Stimulated activated CD8-positive, alpha-beta memory T cell treated with anti-CD3 and anti-CD28 coated beads, Interleukin-15, amount 100 ng/mL, for 48 hours (primary cell): ENCODE data around the gene NSD1.
"Not testable (repeated sequence)": the region's sequence is repeated elsewhere in the genome, so short reads cannot be mapped to it uniquely, and the experiment has no call there.

Source experiments
- DNase-seq, 2 donors: peaks; one replicate each; pipeline ENCODE4 v3.0.0-alpha.2; 2020; ENCODE audit warnings: low read depth in 2 of 2

The NSD1 gene

GRCh38 chr5:177177847-177178437 lies 44.4 kb downstream of the NSD1 start:
- not testable (repeated sequence) for DNase-seq

- no peak for DNase-seq
Observed at GRCh38 chr5:177178733-177179304, 45.2 kb downstream of the NSD1 start.

DNA sequence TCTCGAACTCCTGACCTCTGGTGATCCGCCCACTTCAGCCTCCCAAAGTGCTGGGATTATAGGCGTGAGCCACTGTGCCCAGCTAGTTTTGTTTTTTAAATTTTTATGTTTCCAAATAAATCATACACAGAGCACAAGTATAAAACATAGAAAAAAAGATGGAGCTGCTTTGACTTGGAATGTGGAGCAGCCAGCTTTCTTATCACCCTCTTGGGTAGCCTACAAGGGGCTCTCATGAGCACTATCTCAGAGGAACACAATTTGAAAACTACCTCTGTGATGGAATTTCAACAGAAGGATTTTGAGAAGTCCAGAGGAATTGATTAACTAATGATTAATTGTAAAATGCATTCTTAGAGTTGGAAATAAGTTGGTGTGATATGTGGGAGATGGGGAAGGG lies 45.9 kb downstream of the NSD1 start:
- DNase-seq, result no peak

GRCh38 chr5:177183142-177183541 lies 49.6 kb downstream of the NSD1 start:
- DNase-seq, result no peak

GRCh38 chr5:177183766-177184360 lies 50.3 kb downstream of the NSD1 start:
- DNase-seq, result no peak

GRCh38 chr5:177185993-177186392 lies 52.4 kb downstream of the NSD1 start:
- no peak for DNase-seq

DNA sequence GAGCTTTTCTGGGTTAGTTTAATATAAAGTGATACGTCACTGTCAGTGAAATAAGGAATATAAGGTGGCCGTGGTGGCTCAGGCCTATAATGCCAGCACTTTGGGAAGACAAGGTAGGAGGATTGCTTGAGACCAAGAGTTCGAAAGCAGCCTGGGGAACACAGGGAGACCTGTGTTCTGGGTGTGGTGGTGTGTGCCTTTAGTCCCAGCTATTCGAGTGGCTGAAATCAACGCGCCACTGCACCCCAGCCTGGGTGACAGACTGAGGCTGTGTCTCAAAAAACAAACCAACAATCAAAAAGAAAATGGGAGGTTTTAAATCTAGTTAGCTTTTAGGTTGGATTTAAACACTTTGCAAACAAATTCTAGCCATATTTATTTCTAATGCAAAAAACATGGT lies 53.1 kb downstream of the NSD1 start:
- DNase-seq, result no peak

GRCh38 chr5:177188775-177189174 lies 55.2 kb downstream of the NSD1 start:
- DNase-seq, result no peak

DNA sequence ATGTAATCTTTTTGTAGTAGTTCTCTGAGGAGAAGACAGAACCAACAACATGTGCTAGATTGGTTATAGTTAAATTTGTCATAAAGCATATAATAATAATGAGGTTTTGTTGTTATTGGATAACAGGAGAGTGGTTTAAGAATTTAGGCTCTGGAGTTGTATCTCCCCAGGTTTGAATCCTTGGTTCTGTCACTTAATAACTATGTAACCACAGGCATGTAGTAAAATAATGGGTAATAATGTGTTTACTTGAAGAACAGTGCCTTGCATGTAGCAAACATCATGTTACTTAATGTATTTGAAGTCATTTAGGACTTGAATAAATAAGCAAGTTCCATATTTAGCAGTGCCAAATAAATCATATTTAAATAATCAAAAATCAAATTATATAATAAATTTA lies 55.8 kb downstream of the NSD1 start:
- no peak for DNase-seq

DNA sequence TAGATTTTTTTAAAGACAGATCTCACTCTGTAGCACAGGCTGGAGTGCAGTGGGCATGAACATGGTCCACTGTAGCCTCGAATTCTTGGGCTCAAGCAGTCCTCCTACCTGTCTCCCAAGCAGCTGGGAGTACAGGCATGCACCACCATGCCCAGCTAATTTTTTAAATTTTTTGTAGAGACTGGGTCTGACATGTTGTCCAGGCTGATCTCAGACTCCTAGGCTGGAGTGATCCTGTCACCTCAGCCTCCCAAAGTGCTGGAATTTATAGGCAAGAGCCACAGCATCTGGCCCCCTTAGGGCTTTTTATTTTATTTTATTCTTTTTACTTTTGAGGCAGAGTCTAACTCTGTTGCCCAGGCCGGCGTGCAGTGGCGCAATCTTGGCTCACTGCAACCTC lies 56.4 kb downstream of the NSD1 start:
- no peak for DNase-seq

- no peak for DNase-seq
Observed at GRCh38 chr5:177194268-177194667, 60.7 kb downstream of the NSD1 start.

DNA sequence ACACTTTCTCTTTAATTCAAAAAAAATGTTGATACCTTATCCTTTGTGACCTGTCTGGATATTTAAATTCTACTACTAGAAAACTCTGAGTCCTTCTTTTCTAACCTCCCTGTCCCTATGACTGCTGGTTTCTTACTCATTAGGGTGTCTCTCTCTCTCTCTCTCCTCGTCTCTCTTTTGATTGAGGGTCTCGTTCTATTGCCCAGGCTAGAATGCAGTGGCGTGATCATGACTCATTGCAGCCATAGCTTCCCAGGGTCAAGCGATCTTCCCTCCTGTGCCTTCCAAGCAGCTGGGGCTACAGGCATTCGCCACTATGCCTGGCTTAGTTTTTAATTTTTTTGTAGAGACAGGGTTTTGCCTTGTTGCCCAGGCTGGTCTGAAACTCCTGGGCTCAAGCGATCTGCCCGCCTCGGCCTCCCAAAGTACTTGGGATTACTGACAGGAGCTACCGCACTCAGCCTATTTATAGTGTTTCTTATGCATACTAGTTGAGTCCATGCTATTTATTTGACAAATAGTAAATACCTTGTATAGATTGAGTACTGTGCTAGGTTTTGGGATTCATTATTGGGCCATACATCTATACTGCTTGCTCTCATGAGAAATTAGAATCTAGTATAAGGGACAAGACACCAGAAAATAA lies 61.9 kb downstream of the NSD1 start:
- no peak for DNase-seq

GRCh38 chr5:177198738-177199137 lies 65.2 kb downstream of the NSD1 start:
- no peak for DNase-seq

DNA sequence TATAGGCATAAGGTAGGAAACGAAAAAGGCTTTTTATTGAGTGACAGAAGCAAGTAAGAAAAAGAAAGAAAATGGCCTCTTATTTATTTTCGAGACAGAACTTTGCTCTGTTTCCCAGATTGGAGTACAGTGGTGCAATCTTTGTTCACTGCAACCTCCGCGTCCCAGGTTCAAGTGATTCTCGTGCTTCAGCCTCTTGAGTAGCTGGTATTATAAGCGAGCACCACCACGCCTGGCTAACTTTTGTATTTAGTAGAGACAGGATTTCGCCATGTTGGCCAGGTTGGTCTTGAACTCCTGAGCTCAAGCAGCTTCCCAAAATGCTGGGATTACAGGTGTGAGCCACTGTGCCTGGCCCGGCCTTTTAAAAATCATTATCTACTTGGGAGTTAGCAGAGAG lies 70.7 kb downstream of the NSD1 start:
- DNase-seq, result no peak

DNA sequence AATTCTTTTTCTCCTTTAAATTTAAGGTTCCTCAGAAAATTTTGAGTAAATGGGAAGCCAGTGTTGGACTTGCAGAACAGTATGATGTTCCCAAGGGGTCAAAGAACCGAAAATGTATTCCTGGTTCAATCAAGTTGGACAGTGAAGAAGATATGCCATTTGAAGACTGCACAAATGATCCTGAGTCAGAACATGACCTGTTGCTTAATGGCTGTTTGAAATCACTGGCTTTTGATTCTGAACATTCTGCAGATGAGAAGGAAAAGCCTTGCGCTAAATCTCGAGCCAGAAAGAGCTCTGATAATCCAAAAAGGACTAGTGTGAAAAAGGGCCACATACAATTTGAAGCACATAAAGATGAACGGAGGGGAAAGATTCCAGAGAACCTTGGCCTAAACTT lies 76.0 kb downstream of the NSD1 start:
- DNase-seq, result no peak

- no peak for DNase-seq
Observed at GRCh38 chr5:177212242-177212641, 78.7 kb downstream of the NSD1 start.

- DNase-seq, result no peak
Observed at GRCh38 chr5:177220576-177220975, 87.0 kb downstream of the NSD1 start.

- DNase-seq, result no peak
Observed at GRCh38 chr5:177222269-177222668, 88.7 kb downstream of the NSD1 start.

- no peak for DNase-seq
Observed at GRCh38 chr5:177225798-177226197, 92.2 kb downstream of the NSD1 start.

DNA sequence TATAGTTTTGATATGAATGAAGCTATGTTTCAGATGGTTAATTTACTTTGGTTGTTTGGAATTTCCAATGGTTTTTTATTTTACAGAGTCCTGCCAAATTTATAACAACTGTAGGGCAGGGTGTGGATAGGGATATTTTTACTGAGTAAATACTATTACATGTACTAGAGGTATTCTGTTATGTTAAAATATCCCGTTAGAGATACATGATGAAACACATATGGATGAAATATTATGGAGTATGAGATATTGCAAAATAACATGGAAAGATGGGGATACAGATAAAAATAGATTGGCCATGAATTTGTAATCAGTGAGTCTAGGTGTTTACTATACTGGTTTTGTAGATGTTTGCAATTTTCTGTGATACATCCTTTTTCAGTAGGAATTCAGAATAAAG lies 93.3 kb downstream of the NSD1 start:
- no peak for DNase-seq

DNA sequence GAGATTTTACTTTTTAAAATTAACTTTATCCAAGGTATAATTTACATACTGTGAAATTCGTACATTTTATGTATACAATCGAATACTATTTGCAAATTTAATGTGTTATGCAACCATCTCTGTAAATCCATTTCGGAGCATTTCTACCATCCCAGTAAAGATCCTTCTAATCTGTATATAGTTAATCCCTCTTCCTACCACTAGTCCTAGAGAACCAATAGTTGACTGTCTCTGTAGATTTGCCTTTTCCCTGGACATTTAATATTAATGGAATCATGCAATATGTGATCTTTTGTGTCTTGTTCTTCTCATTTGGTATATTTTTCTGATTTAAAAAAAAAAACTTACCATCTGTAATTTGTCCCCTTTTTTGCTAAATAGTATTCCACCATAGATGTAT lies 95.2 kb downstream of the NSD1 start:
- DNase-seq, result no peak

DNA sequence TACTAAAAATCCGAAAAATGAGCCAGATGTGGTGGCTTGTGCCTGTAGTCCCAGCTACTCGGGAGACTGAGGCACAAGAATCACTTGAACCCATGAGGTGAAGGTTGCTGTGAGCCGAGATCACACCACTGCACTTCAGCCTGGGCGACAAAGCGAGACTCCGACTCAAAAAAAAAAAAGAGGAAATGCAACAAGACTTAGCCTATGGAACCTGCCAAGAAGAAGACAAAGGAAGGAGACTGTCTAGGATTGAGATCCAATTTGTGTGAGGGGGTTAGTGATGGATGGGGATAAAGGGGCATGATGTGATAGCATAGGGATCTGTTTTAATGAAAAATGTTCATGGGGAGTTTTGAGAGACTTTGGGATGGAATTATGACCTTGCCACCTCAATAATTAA lies 97.1 kb downstream of the NSD1 start:
- no peak for DNase-seq
